HUES6 (cell line): ENCODE results near the gene BDP1.
"Not testable (repeated sequence)": the region's sequence is repeated elsewhere in the genome, so short reads cannot be mapped to it uniquely, and the experiment has no call there.

ENCODE experiments used
- H3K27ac ChIP-seq: 2 replicates; pipeline ENCODE4 v1.7.0; 2013; ENCODE audit warnings: low read depth, mild to moderate bottlenecking, low read length, inconsistent platforms
- H3K27me3 ChIP-seq: 2 replicates; pipeline ENCODE4 v1.6.1; 2013; ENCODE audit warnings: low read length; ENCODE audit not compliant: control insufficient read depth, insufficient read depth
- H3K36me3 ChIP-seq: 2 replicates; pipeline ENCODE4 v1.6.1; 2013; ENCODE audit warnings: low read length; ENCODE audit not compliant: control insufficient read depth, insufficient read depth
- H3K4me1 ChIP-seq: 2 replicates; pipeline ENCODE4 v1.6.1; 2013; ENCODE audit warnings: low read length; ENCODE audit not compliant: control insufficient read depth, insufficient read depth
- H3K4me3 ChIP-seq: 2 replicates; pipeline ENCODE4 v1.5.1; 2013; ENCODE audit warnings: low read depth, low read length
- H3K9ac ChIP-seq: one replicate; pipeline ENCODE4 v1.6.1; 2013; ENCODE audit warnings: mild to moderate bottlenecking, low read length
- H3K9me3 ChIP-seq: 2 replicates; pipeline ENCODE4 v1.6.1; 2013; ENCODE audit warnings: low read depth, low read length; ENCODE audit not compliant: control insufficient read depth, insufficient read depth

The BDP1 gene

GRCh38 chr5:71591100-71591499 lies 135.6 kb downstream of the BDP1 start:
- Histone ChIP-seq H3K4me3 (no peak overlapping the region), H3K27me3 (no peaks in the 10 kb centered on the region), H3K9me3 (no peaks in the 10 kb centered on the region), H3K9ac (no peak overlapping the region), H3K36me3 (peaks cover 11% of the 10 kb centered on the region; the same call in 1 of the 2 replicates), H3K27ac (no peak overlapping the region), H3K4me1 (no peaks in the 10 kb centered on the region)

- Histone ChIP-seq H3K27me3 (no peaks in the 10 kb centered on the region), H3K9ac (no peak overlapping the region), H3K36me3 (peaks cover 49% of the 10 kb centered on the region), H3K27ac (no peak overlapping the region), H3K9me3 (no peaks in the 10 kb centered on the region), H3K4me1 (no peaks in the 10 kb centered on the region), H3K4me3 (no peak overlapping the region)
Observed at GRCh38 chr5:71596169-71596568, 140.7 kb downstream of the BDP1 start.

GRCh38 chr5:71597001-71597400 lies 141.6 kb downstream of the BDP1 start:
- Histone ChIP-seq H3K9me3 (no peaks in the 10 kb centered on the region), H3K27ac (no peak overlapping the region), H3K9ac (no peak overlapping the region), H3K4me1 (no peaks in the 10 kb centered on the region), H3K27me3 (no peaks in the 10 kb centered on the region), H3K4me3 (no peak overlapping the region), H3K36me3 (peaks cover 57% of the 10 kb centered on the region)

- Histone ChIP-seq H3K9me3 (no peaks in the 10 kb centered on the region), H3K9ac (no peak overlapping the region)
Observed at GRCh38 chr5:71600783-71601182, 145.3 kb downstream of the BDP1 start.

GRCh38 chr5:71601222-71602026 lies 146.0 kb downstream of the BDP1 start:
- peaks cover 63% of the 10 kb centered on the region for H3K36me3 ChIP-seq
- no peaks in the 10 kb centered on the region for H3K4me1 ChIP-seq
- no peaks in the 10 kb centered on the region for H3K27me3 ChIP-seq
- no peak overlapping the region for H3K27ac ChIP-seq
- no peak overlapping the region for H3K4me3 ChIP-seq
- no peaks in the 10 kb centered on the region for H3K9me3 ChIP-seq
- H3K9ac ChIP-seq = no peak overlapping the region

More at GRCh38 chr5:71600783-71601182, 145.3 kb downstream of the BDP1 start:
- no peak overlapping the region for H3K27ac ChIP-seq
- no peak overlapping the region for H3K4me3 ChIP-seq
- no peaks in the 10 kb centered on the region for H3K4me1 ChIP-seq
- peaks cover 70% of the 10 kb centered on the region for H3K36me3 ChIP-seq
- no peaks in the 10 kb centered on the region for H3K27me3 ChIP-seq

GRCh38 chr5:71609916-71610315 lies 154.5 kb downstream of the BDP1 start:
- H3K27me3 ChIP-seq, H3K4me1 ChIP-seq: not testable (repeated sequence)

GRCh38 chr5:71615809-71616208 lies 160.4 kb downstream of the BDP1 start:
- no peak overlapping the region for H3K9ac ChIP-seq
- no peaks in the 10 kb centered on the region for H3K9me3 ChIP-seq
- peaks cover 40% of the 10 kb centered on the region for H3K36me3 ChIP-seq
- H3K4me3 ChIP-seq = no peak overlapping the region
- H3K4me1 ChIP-seq = no peaks in the 10 kb centered on the region
- no peak overlapping the region for H3K27ac ChIP-seq
- H3K27me3 ChIP-seq = no peaks in the 10 kb centered on the region

More at GRCh38 chr5:71609916-71610315, 154.5 kb downstream of the BDP1 start:
- H3K36me3 ChIP-seq = peaks cover 23% of the 10 kb centered on the region
- not testable (repeated sequence) for H3K9ac ChIP-seq, H3K4me3 ChIP-seq, H3K9me3 ChIP-seq, H3K27ac ChIP-seq
